Spleen (tissue), 7 donors: ENCODE data around the gene SCFD2.

Experiments
- CTCF ChIP-seq, 11 experiments: fragments of 200-600 bp in 7 of 11; fragments of 450-650 bp in 4 of 11; sonication (generic) in 4 of 11; IDR thresholded peaks in 8 of 11; conservative IDR thresholded peaks in 3 of 11; 1 replicate in 7 of 11; 2 replicates in 4 of 11; pipeline versions ENCODE4 v1.4.0 to v1.8.0; 2016 to 2021; ENCODE audit warnings: antibody characterized with exemption in 11 of 11, inconsistent platforms in 4 of 11, mild to moderate bottlenecking in 1 of 11
- POLR2A ChIP-seq, 3 donors: fragments of 450-650 bp; IDR thresholded peaks; one replicate each; pipeline ENCODE4 v1.5.1; 2017; ENCODE audit warnings: antibody characterized with exemption in 3 of 3, mild to moderate bottlenecking in 1 of 3
- POLR2AphosphoS5 ChIP-seq, 3 donors: sonication (generic); formaldehyde crosslinking; IDR thresholded peaks; one replicate each; pipeline ENCODE4 v1.5.1; 2017; ENCODE audit warnings: antibody characterized with exemption in 3 of 3
- donor health status: DM: no; HTN: no; CAD: no; lungs with moderate emphysema.
- donor health status: DM: no; HTN: no; CAD: no.
- donor health status: DM: no; HTN: no; CAD: no.

- TF ChIP-seq CTCF (IDR thresholded peaks at IDR 0.05 in 8 of 11, conservative IDR thresholded peaks at IDR 0.05 in 3 of 11) = no peak
- no peak for TF ChIP-seq POLR2AphosphoS5 (IDR thresholded peaks at IDR 0.05)
- no peak for TF ChIP-seq POLR2A (IDR thresholded peaks at IDR 0.05)
Observed at GRCh38 chr4:52968691-52969090, 397.2 kb downstream of the SCFD2 start.
